SK-N-SH (cell line): ENCODE measurements around the gene WFIKKN1. TPM values are rescaled to one million over a fixed set of nuclear protein-coding genes. Genes with fewer than 3 reads are reported as not detected.

Experiments used
- CTCF ChIA-PET: fragments of 300-600, 350-600 bp; formaldehyde crosslinking; extraction: SDS; loops from one replicate; lab custom pipeline; 2021; lab: Yijun Ruan, JAX
- POLR2A ChIA-PET: fragments of 350-600 bp; sonication (Branson Sonifier 250); formaldehyde crosslinking; extraction: SDS; loops from one replicate; lab custom pipeline; 2020; ENCODE audit warnings: antibody characterized with exemption, inconsistent platforms; lab: Yijun Ruan, JAX
- DNase-seq: peaks from one replicate; pipeline ENCODE4 v3.0.0; 2012
- H2AFZ ChIP-seq: fragments of 200-600 bp; sonication (generic); 2 replicates; pipeline ENCODE4 v1.8.1; 2016; ENCODE audit warnings: antibody characterized with exemption, mild to moderate bottlenecking, low read depth
- H3F3A ChIP-seq: fragments of 200-600 bp; sonication (generic); replicated peaks from 2 replicates; pipeline ENCODE3; 2016; ENCODE audit warnings: antibody characterized with exemption, mild to moderate bottlenecking; ENCODE audit not compliant: insufficient read depth
- H3K27ac ChIP-seq, 2 experiments: fragments of 200-500 bp in 1 of 2; fragments of 200-600 bp in 1 of 2; sonication (Bioruptor generic) in 1 of 2; sonication (generic), shearing (Covaris generic) in 1 of 2; 2 replicates each; pipeline versions ENCODE4 v1.5.1 to v1.6.1; 2014 to 2016; ENCODE audit warnings: low read depth in 2 of 2, inconsistent platforms in 1 of 2, low read length in 1 of 2, mild to moderate bottlenecking in 1 of 2, mixed read lengths in 1 of 2
- H3K27me3 ChIP-seq: fragments of 200-600 bp; sonication (generic), shearing (Covaris generic); 2 replicates; pipeline ENCODE4 v1.6.1; 2016; ENCODE audit warnings: mixed run types; ENCODE audit not compliant: insufficient read depth
- H3K36me3 ChIP-seq, 2 experiments: fragments of 200-500 bp in 1 of 2; fragments of 200-600 bp in 1 of 2; sonication (Bioruptor generic) in 1 of 2; sonication (generic) in 1 of 2; replicated peaks in 1 of 2; 2 replicates each; pipeline versions ENCODE3 to v1.5.1; 2014 to 2016; ENCODE audit warnings: low read length in 1 of 2, mild to moderate bottlenecking in 1 of 2; ENCODE audit not compliant: insufficient read depth in 2 of 2, control insufficient read depth in 1 of 2
- H3K4me1 ChIP-seq, 2 experiments: fragments of 200-500 bp in 1 of 2; fragments of 200-600 bp in 1 of 2; sonication (Bioruptor generic) in 1 of 2; sonication (generic), shearing (Covaris generic) in 1 of 2; 2 replicates each; pipeline versions ENCODE4 v1.5.1 to v1.6.1; 2014 to 2016; ENCODE audit warnings: low read depth in 1 of 2, low read length in 1 of 2, mixed run types in 1 of 2; ENCODE audit not compliant: insufficient read depth in 2 of 2, control insufficient read depth in 1 of 2
- H3K4me2 ChIP-seq: fragments of 200-600 bp; sonication (generic), shearing (Covaris generic); 2 replicates; pipeline ENCODE4 v1.6.1; 2017; ENCODE audit warnings: mixed run types
- H3K4me3 ChIP-seq, 2 experiments: fragments of 200-500 bp in 1 of 2; fragments of 200-600 bp in 1 of 2; sonication (Bioruptor generic) in 1 of 2; sonication (generic), shearing (Covaris generic) in 1 of 2; 2 replicates each; pipeline versions ENCODE4 v1.5.1 to v1.8.1; 2014 to 2016; ENCODE audit warnings: low read depth in 2 of 2, inconsistent platforms in 1 of 2, low read length in 1 of 2, mild to moderate bottlenecking in 1 of 2, mixed read lengths in 1 of 2, moderate library complexity in 1 of 2
- H3K79me2 ChIP-seq: fragments of 200-600 bp; sonication (generic); 2 replicates; pipeline ENCODE4 v1.8.1; 2017; ENCODE audit warnings: mild to moderate bottlenecking; ENCODE audit not compliant: insufficient read depth
- H3K9ac ChIP-seq: fragments of 200-600 bp; sonication (generic); 2 replicates; pipeline ENCODE4 v1.6.1; 2017; ENCODE audit warnings: mixed run types
- H3K9me2 ChIP-seq: fragments of 200-600 bp; sonication (generic); 2 replicates; pipeline ENCODE4 v1.6.1; 2017; ENCODE audit warnings: mixed run types
- H3K9me3 ChIP-seq: fragments of 200-600 bp; sonication (generic); 2 replicates; pipeline ENCODE4 v1.6.1; 2017; ENCODE audit warnings: mixed run types, mild to moderate bottlenecking, moderate library complexity
- H4K20me1 ChIP-seq: fragments of 200-600 bp; sonication (generic); 2 replicates; pipeline ENCODE4 v1.6.1; 2017; ENCODE audit warnings: mild to moderate bottlenecking, mixed run types; ENCODE audit not compliant: insufficient read depth
- FOSL2 ChIP-seq: IDR thresholded peaks from 2 replicates; pipeline ENCODE4 v1.4.0; 2012; ENCODE audit warnings: low read depth, mild to moderate bottlenecking, moderate library complexity, borderline replicate concordance
- JUND ChIP-seq: IDR thresholded peaks from 2 replicates; pipeline ENCODE4 v1.4.0; 2012
- POLR2AphosphoS5 ChIP-seq: IDR thresholded peaks from 2 replicates; pipeline ENCODE4 v1.6.1; 2012; ENCODE audit warnings: low read depth, low read length
- RAD21 ChIP-seq: IDR thresholded peaks from 2 replicates; pipeline ENCODE4 v1.6.1; 2012; ENCODE audit warnings: mild to moderate bottlenecking, low read length
- SIN3A ChIP-seq: IDR thresholded peaks from 2 replicates; pipeline ENCODE4 v1.6.1; 2012; ENCODE audit warnings: low read depth, mild to moderate bottlenecking, low read length, moderate library complexity, borderline replicate concordance
- SMC3 ChIP-seq: IDR thresholded peaks from 2 replicates; pipeline ENCODE4 v1.6.1; 2012; ENCODE audit warnings: low read depth, low read length, improper control_type of control experiment
- WGBS: methylation state at CpG from one replicate; pipeline ENCODE4 v1.1.6; 2017; ENCODE audit warnings: low lambda C conversion rate; 5-methylcytosine and 5-hydroxymethylcytosine counted together
- polyA plus RNA-seq, 3 experiments: library from polyadenylated mRNA; depleted of rRNA; stranded (reverse); fragments of >200 nt; gene quantifications; 2 replicates each; pipeline ENCODE4 v1.2.3, GENCODE V29; 2012
- TF ChIP-seq, protein P1 (sequence below): fragments of 150-350 bp; IDR thresholded peaks from 2 replicates; pipeline ENCODE4 v1.6.1; 2017; ENCODE audit warnings: antibody characterized with exemption, low read length, low read depth, borderline replicate concordance
- TF ChIP-seq, protein P2 (sequence below): IDR thresholded peaks from 2 replicates; pipeline ENCODE4 v1.4.0; 2012; ENCODE audit warnings: low read depth, borderline replicate concordance
- TF ChIP-seq, protein P3 (sequence below): fragments of 200-600 bp; sonication (generic); IDR thresholded peaks from 2 replicates; pipeline ENCODE4 v1.6.1; 2017; ENCODE audit warnings: antibody characterized with exemption, mild to moderate bottlenecking, moderate library complexity
- TF ChIP-seq, protein P4 (sequence below): IDR thresholded peaks from 2 replicates; pipeline ENCODE4 v1.6.1; 2012; ENCODE audit warnings: mild to moderate bottlenecking, low read depth, low read length, moderate library complexity

Gene WFIKKN1
- polyA plus RNA-seq, 1 of the 3 experiments (the other 2 are of a cell fraction): 0.16 TPM

- TF ChIP-seq, protein P1, sequence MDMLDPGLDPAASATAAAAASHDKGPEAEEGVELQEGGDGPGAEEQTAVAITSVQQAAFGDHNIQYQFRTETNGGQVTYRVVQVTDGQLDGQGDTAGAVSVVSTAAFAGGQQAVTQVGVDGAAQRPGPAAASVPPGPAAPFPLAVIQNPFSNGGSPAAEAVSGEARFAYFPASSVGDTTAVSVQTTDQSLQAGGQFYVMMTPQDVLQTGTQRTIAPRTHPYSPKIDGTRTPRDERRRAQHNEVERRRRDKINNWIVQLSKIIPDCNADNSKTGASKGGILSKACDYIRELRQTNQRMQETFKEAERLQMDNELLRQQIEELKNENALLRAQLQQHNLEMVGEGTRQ: no peak
- no peak for TF ChIP-seq RAD21
- no peak for TF ChIP-seq SIN3A
- TF ChIP-seq, protein P2, sequence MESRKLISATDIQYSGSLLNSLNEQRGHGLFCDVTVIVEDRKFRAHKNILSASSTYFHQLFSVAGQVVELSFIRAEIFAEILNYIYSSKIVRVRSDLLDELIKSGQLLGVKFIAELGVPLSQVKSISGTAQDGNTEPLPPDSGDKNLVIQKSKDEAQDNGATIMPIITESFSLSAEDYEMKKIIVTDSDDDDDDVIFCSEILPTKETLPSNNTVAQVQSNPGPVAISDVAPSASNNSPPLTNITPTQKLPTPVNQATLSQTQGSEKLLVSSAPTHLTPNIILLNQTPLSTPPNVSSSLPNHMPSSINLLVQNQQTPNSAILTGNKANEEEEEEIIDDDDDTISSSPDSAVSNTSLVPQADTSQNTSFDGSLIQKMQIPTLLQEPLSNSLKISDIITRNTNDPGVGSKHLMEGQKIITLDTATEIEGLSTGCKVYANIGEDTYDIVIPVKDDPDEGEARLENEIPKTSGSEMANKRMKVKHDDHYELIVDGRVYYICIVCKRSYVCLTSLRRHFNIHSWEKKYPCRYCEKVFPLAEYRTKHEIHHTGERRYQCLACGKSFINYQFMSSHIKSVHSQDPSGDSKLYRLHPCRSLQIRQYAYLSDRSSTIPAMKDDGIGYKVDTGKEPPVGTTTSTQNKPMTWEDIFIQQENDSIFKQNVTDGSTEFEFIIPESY: no peak
Observed at GRCh38 chr16:591892-592517, 38.8 kb upstream of the WFIKKN1 start (continued).

DNA sequence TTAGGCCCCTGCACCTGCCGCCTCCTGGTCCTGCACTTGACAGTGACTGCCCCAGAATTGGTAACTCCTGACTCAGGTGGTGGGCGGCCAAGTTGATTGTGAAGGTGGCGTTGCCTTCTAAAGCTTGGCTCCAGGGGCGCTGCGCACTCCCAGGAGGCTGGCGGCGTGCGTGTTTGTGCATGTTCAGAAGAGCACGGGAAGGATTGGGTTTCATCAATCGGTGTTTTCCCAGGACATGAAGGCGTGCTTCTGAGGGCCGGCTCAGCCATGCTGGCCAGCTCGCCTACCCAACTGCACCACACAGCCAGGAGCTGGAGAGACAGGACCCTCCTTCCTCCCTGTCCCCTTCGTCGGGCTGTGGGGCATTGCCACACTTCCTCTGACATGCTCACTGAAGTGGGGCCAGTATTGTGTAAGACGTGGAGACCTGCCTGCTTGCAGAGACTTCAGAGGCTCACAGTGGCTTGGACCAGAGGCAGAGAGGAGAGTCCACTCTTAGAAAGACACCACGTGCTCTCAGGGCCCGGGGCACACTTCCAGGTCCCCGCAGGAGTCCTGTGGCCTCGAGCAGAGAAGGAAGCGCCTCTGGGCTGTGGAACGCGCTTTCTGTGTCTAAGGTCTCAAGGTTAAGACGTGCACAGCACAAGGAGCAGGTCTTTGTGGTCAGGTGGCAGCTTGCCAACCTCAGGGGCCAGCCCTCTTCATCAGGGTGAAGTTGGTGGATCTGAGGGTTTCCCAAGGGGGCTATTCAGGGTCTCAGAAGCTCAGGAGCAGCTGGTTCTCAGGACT lies 38.1 kb upstream of the WFIKKN1 start:
- Histone ChIP-seq H3K9ac (no peak overlapping the region), H4K20me1 (peaks cover 45% of the 10 kb centered on the region), H3F3A (peaks cover 10% of the 10 kb centered on the region), H3K4me3 (no peak overlapping the region), H2AFZ (no peak overlapping the region), H3K9me2 (no peaks in the 10 kb centered on the region), H3K27me3 (no peaks in the 10 kb centered on the region), H3K79me2 (peaks cover 81% of the 10 kb centered on the region), H3K4me1 (peaks cover 6 to 13% of the 10 kb centered on the region in 2 experiments; a peak in 2 of 4 replicates), H3K36me3 (peaks cover 1 to 2% of the 10 kb centered on the region in 2 experiments), H3K4me2 (peak overlapping the region; percentile 100; the same call in 1 of the 2 replicates), H3K27ac (no peak overlapping the region), H3K9me3 (no peaks in the 10 kb centered on the region)
- POLR2A ChIA-PET: no interaction called here
- TF ChIP-seq FOSL2: no peak
- no peak for TF ChIP-seq POLR2AphosphoS5
- TF ChIP-seq JUND: no peak
- no peak for TF ChIP-seq SMC3
- TF ChIP-seq, protein P3, sequence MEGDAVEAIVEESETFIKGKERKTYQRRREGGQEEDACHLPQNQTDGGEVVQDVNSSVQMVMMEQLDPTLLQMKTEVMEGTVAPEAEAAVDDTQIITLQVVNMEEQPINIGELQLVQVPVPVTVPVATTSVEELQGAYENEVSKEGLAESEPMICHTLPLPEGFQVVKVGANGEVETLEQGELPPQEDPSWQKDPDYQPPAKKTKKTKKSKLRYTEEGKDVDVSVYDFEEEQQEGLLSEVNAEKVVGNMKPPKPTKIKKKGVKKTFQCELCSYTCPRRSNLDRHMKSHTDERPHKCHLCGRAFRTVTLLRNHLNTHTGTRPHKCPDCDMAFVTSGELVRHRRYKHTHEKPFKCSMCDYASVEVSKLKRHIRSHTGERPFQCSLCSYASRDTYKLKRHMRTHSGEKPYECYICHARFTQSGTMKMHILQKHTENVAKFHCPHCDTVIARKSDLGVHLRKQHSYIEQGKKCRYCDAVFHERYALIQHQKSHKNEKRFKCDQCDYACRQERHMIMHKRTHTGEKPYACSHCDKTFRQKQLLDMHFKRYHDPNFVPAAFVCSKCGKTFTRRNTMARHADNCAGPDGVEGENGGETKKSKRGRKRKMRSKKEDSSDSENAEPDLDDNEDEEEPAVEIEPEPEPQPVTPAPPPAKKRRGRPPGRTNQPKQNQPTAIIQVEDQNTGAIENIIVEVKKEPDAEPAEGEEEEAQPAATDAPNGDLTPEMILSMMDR: no peak
- TF ChIP-seq, protein P4, sequence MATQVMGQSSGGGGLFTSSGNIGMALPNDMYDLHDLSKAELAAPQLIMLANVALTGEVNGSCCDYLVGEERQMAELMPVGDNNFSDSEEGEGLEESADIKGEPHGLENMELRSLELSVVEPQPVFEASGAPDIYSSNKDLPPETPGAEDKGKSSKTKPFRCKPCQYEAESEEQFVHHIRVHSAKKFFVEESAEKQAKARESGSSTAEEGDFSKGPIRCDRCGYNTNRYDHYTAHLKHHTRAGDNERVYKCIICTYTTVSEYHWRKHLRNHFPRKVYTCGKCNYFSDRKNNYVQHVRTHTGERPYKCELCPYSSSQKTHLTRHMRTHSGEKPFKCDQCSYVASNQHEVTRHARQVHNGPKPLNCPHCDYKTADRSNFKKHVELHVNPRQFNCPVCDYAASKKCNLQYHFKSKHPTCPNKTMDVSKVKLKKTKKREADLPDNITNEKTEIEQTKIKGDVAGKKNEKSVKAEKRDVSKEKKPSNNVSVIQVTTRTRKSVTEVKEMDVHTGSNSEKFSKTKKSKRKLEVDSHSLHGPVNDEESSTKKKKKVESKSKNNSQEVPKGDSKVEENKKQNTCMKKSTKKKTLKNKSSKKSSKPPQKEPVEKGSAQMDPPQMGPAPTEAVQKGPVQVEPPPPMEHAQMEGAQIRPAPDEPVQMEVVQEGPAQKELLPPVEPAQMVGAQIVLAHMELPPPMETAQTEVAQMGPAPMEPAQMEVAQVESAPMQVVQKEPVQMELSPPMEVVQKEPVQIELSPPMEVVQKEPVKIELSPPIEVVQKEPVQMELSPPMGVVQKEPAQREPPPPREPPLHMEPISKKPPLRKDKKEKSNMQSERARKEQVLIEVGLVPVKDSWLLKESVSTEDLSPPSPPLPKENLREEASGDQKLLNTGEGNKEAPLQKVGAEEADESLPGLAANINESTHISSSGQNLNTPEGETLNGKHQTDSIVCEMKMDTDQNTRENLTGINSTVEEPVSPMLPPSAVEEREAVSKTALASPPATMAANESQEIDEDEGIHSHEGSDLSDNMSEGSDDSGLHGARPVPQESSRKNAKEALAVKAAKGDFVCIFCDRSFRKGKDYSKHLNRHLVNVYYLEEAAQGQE: no peak
- 88% methylated on average over 14 of the region's 24 CpGs for WGBS
- no peak for DNase-seq
- CTCF ChIA-PET: interaction anchor here (1.2 kb wide), 1 partner anchor 8 kb away, joined by 4 read pairs; no protein-coding TSS in a partner anchor
